WI38 (cell line): ENCODE data around the gene NF1.
"Not testable (repeated sequence)": the region's sequence is repeated elsewhere in the genome, so short reads cannot be mapped to it uniquely, and the experiment has no call there.

Experiments
- H3K4me3 ChIP-seq: 2 replicates; pipeline ENCODE4 v1.5.1; 2011; ENCODE audit warnings: low read depth, mild to moderate bottlenecking, control low read depth, low read length
- CTCF ChIP-seq: IDR thresholded peaks from 2 replicates; pipeline ENCODE4 v1.5.1; 2012; ENCODE audit warnings: low read depth, mild to moderate bottlenecking, control low read depth, low read length

Gene NF1

GRCh38 chr17:31167111-31167510 lies 72.3 kb downstream of the NF1 start:
- no peak for TF ChIP-seq CTCF
- H3K4me3 ChIP-seq = no peak overlapping the region

GRCh38 chr17:31171701-31172100 lies 76.9 kb downstream of the NF1 start:
- TF ChIP-seq CTCF = no peak

GRCh38 chr17:31172388-31172787 lies 77.6 kb downstream of the NF1 start:
- TF ChIP-seq CTCF = no peak
- H3K4me3 ChIP-seq = no peak overlapping the region

More at GRCh38 chr17:31171701-31172100, 76.9 kb downstream of the NF1 start:
- no peak overlapping the region for H3K4me3 ChIP-seq

- no peak overlapping the region for H3K4me3 ChIP-seq
- no peak for TF ChIP-seq CTCF
Measured at GRCh38 chr17:31174215-31174614, 79.4 kb downstream of the NF1 start.

GRCh38 chr17:31175237-31175636 lies 80.5 kb downstream of the NF1 start:
- no peak for TF ChIP-seq CTCF
- H3K4me3 ChIP-seq = no peak overlapping the region

- H3K4me3 ChIP-seq = not testable (repeated sequence)
Measured at GRCh38 chr17:31176143-31176542, 81.4 kb downstream of the NF1 start.

- H3K4me3 ChIP-seq = not testable (repeated sequence)
Measured at GRCh38 chr17:31178951-31179350, 84.2 kb downstream of the NF1 start.

- H3K4me3 ChIP-seq = no peak overlapping the region
- no peak for TF ChIP-seq CTCF
Measured at GRCh38 chr17:31195305-31195704, 100.5 kb downstream of the NF1 start.

- no peak overlapping the region for H3K4me3 ChIP-seq
- no peak for TF ChIP-seq CTCF
Measured at GRCh38 chr17:31198026-31198425, 103.2 kb downstream of the NF1 start.

- not testable (repeated sequence) for H3K4me3 ChIP-seq
Measured at GRCh38 chr17:31198666-31199065, 103.9 kb downstream of the NF1 start.
